Measurements from ENCODE around the gene BEND6.

DNA sequence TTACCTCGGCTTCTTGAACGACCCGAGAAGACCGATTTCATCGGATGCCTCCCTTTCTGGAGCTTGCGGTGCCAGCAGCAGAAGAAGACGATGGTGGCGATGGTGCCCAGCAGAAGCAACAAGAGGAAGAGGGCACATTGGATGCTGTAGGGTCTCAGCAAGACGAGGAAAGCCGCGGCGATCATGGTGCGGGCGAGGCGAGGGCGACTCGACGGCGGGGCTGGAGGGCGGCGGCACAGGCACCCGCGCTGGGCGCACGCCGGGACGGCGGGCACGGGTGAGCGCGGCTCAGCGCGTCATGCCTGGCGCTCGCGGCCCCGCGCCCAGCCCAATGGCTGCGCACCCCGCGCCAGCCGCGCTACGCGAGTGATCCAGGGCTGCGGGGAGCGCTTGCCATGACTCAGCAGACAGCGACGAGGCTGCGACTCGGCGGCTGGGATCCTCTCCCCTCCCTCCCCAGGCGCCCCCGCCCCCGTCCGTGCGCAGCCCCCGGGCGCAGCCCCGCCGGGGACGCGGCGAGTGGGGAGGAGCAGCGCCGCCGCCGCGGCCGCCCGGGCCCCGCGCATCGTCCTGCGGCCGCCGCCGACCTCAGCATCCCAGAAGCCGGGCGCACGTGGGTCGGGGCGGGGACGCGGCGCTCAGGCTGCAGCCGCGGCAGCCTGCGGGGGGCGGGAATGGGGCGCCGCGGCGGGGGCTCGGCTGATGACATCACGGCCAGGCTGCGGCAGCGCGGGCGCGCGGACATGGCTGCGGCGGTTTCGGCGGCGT, at the start of gene BEND6:
- TF ChIP-seq POLR2A (IDR thresholded peaks at IDR 0.05), result no peak
- TF ChIP-seq, protein P1, sequence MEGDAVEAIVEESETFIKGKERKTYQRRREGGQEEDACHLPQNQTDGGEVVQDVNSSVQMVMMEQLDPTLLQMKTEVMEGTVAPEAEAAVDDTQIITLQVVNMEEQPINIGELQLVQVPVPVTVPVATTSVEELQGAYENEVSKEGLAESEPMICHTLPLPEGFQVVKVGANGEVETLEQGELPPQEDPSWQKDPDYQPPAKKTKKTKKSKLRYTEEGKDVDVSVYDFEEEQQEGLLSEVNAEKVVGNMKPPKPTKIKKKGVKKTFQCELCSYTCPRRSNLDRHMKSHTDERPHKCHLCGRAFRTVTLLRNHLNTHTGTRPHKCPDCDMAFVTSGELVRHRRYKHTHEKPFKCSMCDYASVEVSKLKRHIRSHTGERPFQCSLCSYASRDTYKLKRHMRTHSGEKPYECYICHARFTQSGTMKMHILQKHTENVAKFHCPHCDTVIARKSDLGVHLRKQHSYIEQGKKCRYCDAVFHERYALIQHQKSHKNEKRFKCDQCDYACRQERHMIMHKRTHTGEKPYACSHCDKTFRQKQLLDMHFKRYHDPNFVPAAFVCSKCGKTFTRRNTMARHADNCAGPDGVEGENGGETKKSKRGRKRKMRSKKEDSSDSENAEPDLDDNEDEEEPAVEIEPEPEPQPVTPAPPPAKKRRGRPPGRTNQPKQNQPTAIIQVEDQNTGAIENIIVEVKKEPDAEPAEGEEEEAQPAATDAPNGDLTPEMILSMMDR (IDR thresholded peaks at IDR 0.05 in 8 of 11, conservative IDR thresholded peaks at IDR 0.05 in 3 of 11), result no peak
